HL-60 (cell line): ENCODE measurements around the gene CENPF.

Experiments used
- DNase-seq, 2 experiments: peaks; one replicate each; pipeline ENCODE4 v3.0.0-alpha.2; 2010 to 2020; ENCODE audit warnings: low read depth in 1 of 2, low spot score in 1 of 2
- H3K27ac ChIP-seq: fragments of 250-450 bp; sonication (Bioruptor Pico); replicated peaks from 2 replicates; pipeline ENCODE4 v1.5.1; 2020; ENCODE audit warnings: mild to moderate bottlenecking, moderate library complexity
- H3K27me3 ChIP-seq: fragments of 250-450 bp; sonication (Bioruptor Pico); 2 replicates; pipeline ENCODE4 v1.5.1; 2021; ENCODE audit warnings: mild to moderate bottlenecking, moderate library complexity; ENCODE audit not compliant: insufficient read depth, poor library complexity, severe bottlenecking
- H3K4me3 ChIP-seq: replicated peaks from 2 replicates; pipeline ENCODE4 v1.5.1; 2011; ENCODE audit warnings: mild to moderate bottlenecking, control low read depth, low read length; ENCODE audit not compliant: insufficient read depth
- GABPA ChIP-seq: IDR thresholded peaks from 2 replicates; pipeline ENCODE4 v1.6.1; 2012; ENCODE audit warnings: low read depth
- POLR2AphosphoS5 ChIP-seq: IDR thresholded peaks from 2 replicates; pipeline ENCODE4 v1.6.1; 2012; ENCODE audit warnings: low read depth
- SPI1 ChIP-seq: IDR thresholded peaks from 2 replicates; pipeline ENCODE4 v1.6.1; 2012; ENCODE audit warnings: low read depth, mild to moderate bottlenecking, borderline replicate concordance
- TF ChIP-seq, protein P1 (sequence below): IDR thresholded peaks from one replicate; pipeline ENCODE4 v1.5.1; 2011; ENCODE audit warnings: low read length, control low read depth, inconsistent platforms; ENCODE audit not compliant: insufficient read depth
- TF ChIP-seq, protein P2 (sequence below): IDR thresholded peaks from 2 replicates; pipeline ENCODE4 v1.6.1; 2012; ENCODE audit warnings: low read depth; ENCODE audit not compliant: insufficient replicate concordance

CENPF gene

DNA sequence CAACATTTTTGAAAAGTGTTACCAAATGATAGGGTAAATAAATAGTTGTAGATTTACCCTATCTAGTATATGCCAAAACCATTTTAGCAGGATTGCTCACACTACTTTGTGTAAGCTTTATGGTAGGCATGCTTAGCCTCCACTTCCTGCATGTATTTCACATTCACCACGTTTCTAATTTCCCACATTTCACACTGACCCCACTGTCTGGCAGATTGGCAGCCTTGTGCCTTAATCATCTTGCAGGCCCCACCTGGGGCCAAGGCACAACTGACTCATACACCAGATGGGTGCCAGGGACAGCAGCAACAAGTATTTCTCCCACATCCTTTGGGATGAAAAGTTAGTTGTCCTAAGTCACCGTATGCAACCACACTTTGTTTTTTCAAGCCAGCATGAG is 21.2 kb upstream of the CENPF start:
- Histone ChIP-seq H3K27ac (no peak overlapping the region), H3K27me3 (no peaks in the 10 kb centered on the region), H3K4me3 (no peak overlapping the region)
- no peak for DNase-seq
- TF ChIP-seq, protein P1, sequence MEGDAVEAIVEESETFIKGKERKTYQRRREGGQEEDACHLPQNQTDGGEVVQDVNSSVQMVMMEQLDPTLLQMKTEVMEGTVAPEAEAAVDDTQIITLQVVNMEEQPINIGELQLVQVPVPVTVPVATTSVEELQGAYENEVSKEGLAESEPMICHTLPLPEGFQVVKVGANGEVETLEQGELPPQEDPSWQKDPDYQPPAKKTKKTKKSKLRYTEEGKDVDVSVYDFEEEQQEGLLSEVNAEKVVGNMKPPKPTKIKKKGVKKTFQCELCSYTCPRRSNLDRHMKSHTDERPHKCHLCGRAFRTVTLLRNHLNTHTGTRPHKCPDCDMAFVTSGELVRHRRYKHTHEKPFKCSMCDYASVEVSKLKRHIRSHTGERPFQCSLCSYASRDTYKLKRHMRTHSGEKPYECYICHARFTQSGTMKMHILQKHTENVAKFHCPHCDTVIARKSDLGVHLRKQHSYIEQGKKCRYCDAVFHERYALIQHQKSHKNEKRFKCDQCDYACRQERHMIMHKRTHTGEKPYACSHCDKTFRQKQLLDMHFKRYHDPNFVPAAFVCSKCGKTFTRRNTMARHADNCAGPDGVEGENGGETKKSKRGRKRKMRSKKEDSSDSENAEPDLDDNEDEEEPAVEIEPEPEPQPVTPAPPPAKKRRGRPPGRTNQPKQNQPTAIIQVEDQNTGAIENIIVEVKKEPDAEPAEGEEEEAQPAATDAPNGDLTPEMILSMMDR: no peak
- no peak for TF ChIP-seq SPI1

DNA sequence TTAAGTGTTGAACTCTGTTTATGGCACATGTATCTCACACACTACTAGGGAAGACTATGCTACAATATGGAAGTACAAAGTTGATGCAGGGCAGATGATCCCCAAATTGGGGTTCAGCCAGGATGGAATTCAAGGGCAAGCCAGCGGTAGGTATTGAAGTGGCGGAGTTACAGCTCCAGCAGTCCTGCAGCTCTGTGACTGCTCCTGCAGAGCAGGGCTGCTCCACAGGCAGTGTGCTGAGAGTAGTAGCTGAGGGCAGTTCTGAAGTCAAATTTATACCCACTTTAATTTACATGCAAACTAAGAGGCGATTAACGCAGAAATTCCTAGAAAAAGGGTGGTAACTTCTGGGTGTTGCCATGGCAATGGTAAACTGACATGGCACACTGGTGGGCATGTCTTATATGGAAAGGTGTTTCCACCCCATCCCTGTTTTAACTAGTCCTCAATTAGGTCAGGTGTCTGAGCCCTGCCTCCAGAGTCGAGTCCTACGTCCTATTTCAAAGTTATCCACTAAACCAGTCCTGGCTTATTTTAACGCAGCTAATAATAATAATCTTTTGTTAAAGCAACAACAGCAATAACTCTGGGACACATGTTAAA is 20.6 kb upstream of the CENPF start:
- no peak for DNase-seq
- Histone ChIP-seq H3K27ac (no peak overlapping the region), H3K4me3 (no peak overlapping the region), H3K27me3 (no peaks in the 10 kb centered on the region)
- no peak for TF ChIP-seq POLR2AphosphoS5
- TF ChIP-seq SPI1: no peak

DNA sequence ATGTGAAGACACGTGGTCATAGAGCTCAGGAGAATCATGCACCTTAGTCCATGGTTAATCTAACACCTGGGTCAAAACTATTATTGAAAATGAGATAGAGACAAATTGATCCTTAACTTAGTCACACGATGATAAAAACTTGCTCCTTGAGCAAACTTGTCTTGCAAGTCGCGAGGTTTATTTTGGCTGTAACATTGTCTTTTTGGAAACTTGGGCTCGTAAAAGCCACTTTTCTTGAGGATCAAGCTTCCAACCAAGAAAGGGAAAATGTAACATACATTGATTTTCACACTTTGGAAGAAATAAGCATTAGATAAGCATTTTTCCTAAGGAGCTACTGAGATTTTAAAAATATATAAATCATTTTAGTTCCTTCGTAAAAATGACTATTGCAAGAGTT is 19.9 kb upstream of the CENPF start:
- Histone ChIP-seq H3K27me3 (no peaks in the 10 kb centered on the region), H3K4me3 (no peak overlapping the region), H3K27ac (no peak overlapping the region)
- no peak for TF ChIP-seq POLR2AphosphoS5
- TF ChIP-seq, protein P1: no peak
- TF ChIP-seq, protein P2, sequence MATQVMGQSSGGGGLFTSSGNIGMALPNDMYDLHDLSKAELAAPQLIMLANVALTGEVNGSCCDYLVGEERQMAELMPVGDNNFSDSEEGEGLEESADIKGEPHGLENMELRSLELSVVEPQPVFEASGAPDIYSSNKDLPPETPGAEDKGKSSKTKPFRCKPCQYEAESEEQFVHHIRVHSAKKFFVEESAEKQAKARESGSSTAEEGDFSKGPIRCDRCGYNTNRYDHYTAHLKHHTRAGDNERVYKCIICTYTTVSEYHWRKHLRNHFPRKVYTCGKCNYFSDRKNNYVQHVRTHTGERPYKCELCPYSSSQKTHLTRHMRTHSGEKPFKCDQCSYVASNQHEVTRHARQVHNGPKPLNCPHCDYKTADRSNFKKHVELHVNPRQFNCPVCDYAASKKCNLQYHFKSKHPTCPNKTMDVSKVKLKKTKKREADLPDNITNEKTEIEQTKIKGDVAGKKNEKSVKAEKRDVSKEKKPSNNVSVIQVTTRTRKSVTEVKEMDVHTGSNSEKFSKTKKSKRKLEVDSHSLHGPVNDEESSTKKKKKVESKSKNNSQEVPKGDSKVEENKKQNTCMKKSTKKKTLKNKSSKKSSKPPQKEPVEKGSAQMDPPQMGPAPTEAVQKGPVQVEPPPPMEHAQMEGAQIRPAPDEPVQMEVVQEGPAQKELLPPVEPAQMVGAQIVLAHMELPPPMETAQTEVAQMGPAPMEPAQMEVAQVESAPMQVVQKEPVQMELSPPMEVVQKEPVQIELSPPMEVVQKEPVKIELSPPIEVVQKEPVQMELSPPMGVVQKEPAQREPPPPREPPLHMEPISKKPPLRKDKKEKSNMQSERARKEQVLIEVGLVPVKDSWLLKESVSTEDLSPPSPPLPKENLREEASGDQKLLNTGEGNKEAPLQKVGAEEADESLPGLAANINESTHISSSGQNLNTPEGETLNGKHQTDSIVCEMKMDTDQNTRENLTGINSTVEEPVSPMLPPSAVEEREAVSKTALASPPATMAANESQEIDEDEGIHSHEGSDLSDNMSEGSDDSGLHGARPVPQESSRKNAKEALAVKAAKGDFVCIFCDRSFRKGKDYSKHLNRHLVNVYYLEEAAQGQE: no peak
- no peak for TF ChIP-seq SPI1
- TF ChIP-seq GABPA: no peak
- DNase-seq: no peak

DNA sequence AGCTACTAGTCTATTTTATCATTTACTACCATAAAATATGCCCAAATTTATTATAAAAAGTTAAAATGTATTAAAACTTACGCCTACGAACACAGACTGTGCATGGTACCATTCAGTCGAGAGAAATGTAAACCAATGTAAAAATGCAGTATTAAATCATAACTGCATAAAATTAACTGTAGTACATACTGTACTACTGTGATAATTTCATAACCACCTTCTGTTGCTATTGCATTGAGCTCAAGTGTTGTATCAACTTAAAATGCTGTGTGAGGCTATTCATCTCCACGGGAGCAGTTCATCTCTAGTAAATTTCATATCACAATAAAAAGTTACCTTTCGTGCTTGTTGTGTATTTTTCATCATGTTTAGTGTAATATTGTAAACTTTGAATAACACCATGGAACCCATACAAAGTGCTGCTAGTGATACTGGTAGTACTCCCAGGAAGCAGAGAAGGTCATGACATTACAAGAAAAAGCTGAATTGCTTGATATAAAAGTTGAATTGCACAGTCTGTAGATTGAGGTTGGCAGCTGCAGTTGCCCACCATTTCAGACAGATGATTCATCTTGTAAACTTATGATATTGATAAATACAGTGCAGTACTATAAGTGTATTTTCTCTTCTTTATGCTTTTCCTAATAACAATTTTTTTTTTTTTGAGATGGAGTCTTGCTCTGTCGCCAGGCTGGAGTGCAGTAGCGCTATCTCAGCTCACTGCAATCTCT is 19.0 kb upstream of the CENPF start:
- DNase-seq: no peak
- Histone ChIP-seq H3K27me3 (no peaks in the 10 kb centered on the region), H3K27ac (no peak overlapping the region), H3K4me3 (no peak overlapping the region)
- TF ChIP-seq GABPA: no peak
- TF ChIP-seq SPI1: no peak
- TF ChIP-seq POLR2AphosphoS5: no peak
- TF ChIP-seq, protein P2: no peak
- TF ChIP-seq, protein P1: no peak
